HG02840 (cell line): Measurements from ENCODE around the gene CRNKL1.

Experiments
- ATAC-seq: cut with Tn5 transposase; IDR thresholded peaks from one replicate; pipeline ENCODE4 v1.9.1; 2021; ENCODE audit warnings: mild to moderate bottlenecking, moderate library complexity, moderate number of reproducible peaks; ENCODE audit not compliant: unreplicated experiment, low FRiP score

CRNKL1 gene

DNA sequence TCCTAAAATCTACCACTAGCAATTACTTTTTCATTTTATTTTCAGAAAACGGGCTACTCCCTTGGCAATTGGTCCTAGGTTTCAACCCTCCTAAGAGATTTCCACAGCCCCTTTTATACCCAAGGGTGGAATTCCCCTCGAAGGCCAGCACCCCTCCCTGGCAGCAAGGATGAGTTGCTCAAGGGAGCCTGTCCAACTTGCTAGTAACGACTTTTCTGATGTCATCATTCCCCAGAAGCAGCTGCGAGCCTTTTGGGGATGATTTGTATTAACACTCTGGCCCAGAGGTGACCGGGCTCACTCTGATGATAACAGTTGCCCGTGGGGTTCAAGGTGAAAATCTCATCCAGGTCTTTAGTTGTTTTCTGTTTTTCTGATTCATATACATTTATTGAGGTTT, 65.8 kb downstream of the CRNKL1 start:
- ATAC-seq: no peak
